GM21737 (cell line): ENCODE results near the gene ANKH.

Experiments used
- ATAC-seq: cut with Tn5 transposase; IDR thresholded peaks from one replicate; pipeline ENCODE4 v1.9.1; 2021; ENCODE audit warnings: mild to moderate bottlenecking, moderate library complexity; ENCODE audit not compliant: unreplicated experiment

The ANKH gene

GRCh38 chr5:14721990-14722656 lies 149.5 kb downstream of the ANKH start:
- ATAC-seq: no peak

DNA sequence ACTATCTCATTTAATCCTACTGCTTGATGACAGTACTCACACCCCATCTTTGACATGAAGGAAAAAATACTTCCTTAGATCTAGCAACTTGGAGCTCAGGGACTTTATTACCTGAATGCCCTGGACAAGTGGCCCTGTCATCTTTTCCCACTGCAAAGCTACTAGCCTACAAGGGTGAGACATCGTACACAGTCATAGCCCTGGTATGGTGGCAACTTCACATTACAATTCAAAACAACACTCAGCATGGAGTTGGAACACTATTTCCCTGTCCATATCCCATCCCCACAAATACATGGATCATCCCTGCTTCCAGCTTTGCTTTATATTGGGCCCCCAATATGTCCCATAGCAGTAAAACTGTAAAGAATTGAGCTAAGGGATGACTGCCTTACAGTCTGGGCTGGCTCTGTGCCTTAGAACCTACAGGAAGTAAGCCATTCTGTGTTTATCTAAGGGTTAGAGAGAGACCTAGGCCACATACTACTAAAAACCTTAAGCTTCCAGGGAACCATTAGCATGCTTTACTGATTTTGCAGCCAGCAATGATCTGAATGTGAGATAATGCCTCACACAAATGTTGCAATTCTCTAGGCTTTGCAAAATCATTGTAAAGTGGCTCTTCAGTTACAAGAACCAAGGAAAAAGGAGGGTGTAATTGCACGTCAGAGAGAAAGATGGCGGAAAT lies 151.2 kb downstream of the ANKH start:
- no peak for ATAC-seq

GRCh38 chr5:14718778-14719177 lies 152.8 kb downstream of the ANKH start:
- ATAC-seq: no peak

DNA sequence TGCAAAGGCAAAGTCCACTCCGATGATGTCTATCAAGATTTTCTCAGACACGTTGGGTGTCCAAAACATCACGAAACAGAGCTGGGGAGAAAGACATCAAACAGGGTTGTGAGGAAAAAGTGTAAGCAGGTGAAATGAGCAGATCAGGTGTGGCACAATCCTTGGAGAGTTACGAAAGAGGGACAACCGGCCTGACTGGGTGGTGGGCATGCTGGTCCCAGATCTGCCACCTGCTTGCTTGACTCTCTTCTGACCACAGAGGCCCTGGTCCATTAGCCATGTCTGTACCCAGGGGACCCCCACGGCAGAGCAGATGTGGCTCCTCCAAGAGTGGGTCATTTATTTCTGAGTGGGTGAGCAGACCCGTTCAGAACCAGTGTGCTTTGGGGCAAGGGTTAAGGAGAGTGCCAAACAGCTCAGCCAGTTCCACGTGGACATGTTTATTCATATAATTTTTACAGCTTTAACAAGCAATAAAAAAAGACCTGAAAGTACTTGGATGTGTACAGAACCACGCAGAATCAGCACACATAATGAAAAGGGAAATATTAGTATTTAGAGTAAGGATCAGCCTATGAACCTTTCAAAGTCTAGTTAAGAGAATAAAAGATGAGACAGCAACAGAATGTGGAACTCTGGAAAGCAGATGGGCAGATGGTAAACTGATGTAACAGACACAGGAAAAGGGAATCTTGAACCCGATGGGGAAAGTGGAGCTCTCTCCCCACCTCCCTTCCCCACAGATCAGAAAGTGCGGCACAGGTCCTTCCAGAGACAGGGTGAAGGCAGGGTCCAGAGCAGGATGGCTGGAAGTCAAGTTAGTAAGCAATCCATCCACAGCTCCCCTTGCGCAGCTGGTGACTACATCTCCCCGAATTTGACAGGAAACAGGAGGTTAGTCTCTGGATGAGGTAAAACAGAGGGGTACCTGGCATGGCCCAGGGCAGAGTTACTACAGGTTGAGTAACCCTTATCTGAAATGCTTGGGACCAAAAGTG lies 154.5 kb downstream of the ANKH start:
- no peak for ATAC-seq

DNA sequence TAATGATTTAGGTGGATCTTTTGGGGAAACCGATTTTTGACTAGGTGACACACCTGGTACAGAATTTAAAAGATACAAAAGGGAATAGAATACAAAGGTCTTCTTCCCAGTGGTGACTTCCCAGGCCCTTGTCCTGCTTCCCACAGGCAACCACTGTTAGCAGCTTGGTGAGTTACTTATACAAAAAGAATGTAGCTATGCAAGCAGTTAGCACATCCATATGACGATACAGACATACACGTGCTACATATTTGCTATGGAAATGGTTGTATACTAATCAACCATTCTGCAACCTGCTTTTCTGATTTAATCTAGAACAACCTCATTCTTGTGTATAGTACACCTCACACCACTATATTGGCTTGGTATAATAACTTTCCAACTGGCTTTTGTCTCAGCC lies 156.1 kb downstream of the ANKH start:
- no peak for ATAC-seq

- ATAC-seq: no peak
Measured at GRCh38 chr5:14714706-14715105, 156.9 kb downstream of the ANKH start.

DNA sequence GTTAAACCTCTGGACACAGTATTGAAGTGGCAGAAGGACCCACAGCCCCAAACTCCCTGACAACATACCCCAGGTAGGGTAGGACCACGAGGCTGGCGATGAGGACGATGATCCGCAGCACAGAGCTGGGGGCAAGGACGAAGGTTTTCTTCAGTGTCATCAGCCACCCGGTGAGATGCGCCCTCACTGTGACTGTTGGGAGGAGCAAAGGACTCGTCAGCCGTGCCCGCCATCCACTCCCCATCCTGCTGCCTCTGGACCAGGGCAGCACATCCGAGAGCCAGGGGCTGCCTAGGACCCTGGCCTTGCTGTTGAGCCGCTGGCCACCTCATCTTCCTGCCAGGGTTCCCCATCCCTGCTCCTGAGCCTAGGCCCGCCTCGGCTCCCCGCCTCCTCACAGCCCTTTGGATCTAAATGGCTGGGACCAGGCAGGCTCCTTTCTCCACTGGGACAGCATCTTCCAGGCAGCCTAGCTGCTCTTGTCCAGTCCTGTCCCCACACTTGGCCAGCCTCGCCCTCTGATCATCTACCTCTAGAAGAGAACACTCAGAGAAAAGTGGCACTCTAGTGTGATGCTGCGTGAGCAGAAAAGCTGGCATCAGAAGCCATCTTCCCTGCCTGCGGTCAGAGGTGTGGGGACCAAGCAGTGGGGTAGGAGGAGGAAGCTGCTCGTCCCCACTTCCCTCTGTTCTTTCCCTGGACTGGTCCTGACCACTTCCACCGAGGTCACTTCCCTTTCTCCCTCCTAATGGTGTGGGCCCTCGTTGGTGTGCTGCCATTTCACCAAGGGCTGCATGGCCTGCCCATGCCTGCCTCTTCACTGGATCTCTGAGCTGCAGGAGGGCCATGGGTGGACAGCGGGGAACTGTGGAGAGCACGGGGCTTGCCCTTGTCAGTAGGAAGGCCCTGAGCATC lies 157.8 kb downstream of the ANKH start:
- no peak for ATAC-seq

- ATAC-seq: no peak
Measured at GRCh38 chr5:14712666-14713065, 158.9 kb downstream of the ANKH start.

DNA sequence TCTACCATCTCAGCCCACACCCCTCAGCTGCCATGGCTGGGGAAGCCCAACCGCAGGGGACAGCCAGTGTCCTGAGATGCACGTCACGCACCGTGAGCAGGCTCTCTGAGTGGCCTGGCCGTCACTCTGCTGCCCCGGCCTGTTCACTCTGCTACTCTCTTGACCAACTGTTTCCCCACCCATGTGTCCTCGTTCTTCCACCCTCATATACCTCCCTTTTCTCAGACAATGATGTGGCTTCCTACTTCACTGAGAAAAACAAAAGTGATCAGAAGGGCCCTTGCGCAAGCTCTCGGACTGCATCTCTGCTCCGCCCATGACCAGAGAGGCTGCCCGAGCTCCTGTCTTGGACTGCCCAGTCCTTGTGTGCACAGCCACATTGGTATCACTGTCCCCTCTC lies 159.4 kb downstream of the ANKH start:
- no peak for ATAC-seq

GRCh38 chr5:14710313-14710994 lies 161.1 kb downstream of the ANKH start:
- ATAC-seq: no peak

DNA sequence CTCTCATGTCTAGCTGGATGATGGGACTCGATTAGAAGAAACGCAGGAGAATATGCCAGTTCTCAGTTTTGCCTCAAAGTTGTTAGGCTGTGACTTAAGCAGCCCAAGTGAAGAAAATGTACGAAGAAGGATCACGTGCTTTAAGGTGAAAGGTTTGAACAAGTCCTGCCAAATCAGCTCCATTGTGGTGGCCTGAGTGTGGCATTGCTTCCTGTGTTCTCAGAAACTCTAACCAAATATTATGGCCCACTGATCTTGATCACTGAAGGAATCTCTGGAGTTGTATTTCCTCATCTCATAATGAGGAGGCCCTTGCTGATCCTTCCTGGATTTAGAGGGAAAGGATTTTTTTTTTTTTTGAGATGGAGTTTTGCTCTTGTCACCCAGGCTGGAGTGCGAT lies 163.0 kb downstream of the ANKH start:
- no peak for ATAC-seq

DNA sequence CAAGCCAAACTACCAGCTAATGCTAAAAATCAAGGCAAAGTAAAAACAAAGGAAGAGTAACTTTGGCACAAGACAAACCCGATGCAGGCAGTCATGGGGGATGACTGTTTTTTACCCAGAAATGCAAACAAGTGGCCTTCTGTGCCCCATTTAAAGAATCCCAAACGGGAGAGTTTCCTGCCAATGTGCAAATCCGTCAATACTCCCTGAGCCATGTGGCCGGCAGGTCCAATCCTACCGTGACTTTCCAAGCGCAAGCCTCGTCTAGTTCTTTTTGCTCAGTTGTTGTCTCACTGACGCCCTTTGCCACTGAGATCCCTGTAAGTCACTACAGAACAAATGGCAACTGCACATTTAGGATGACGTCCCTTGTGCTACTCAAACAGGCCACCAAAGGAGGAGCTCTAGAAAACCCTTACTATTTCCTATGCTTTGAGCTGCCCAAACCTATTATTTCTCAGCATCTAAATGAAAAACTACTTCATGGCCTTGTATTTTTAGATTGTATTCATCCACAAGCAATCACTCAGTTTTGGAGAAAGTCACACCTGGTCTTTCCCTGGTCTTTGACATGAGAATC lies 163.7 kb downstream of the ANKH start:
- no peak for ATAC-seq

DNA sequence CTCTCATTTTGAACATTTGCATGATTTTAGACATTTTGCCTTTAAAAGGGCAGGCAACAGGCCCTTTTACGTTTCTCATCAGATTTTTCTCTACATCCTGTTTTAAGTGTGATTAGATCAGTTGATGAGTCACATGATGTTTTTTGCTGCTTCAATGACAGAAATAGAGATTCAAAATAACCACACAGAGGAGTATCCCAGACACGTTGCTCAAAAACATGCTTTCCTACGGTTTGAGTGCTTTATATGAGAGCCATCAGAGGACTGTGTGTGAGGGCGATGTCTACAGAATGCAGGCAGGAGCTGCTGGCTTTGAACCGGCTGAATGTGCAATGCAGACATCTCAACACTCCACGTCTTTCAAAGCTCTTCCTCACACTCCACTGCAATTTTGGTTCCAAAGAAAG lies 165.0 kb downstream of the ANKH start:
- ATAC-seq: no peak

DNA sequence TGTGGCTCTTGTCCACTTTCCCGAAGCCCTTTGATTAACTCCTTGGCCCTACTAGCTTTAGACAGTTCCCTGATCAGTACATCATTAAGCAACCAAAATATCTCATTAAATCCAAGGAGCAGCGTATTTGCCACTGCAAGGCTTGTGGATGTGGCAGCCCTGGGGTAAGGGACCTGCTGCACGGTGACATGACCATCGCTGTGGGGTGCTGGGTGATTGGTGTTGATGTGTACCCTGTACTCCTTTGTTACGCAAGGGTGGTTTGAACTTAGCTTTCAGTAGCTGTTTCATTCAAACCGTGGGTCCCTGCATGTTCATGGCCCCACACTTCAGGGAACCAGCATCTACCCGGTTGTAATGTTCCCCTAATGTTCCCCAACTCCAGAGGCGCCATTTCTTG lies 166.0 kb downstream of the ANKH start:
- ATAC-seq: no peak

- ATAC-seq: no peak
Measured at GRCh38 chr5:14702238-14702839, 169.2 kb downstream of the ANKH start.

- no peak for ATAC-seq
Measured at GRCh38 chr5:14701556-14701955, 170.0 kb downstream of the ANKH start.

GRCh38 chr5:14700478-14701436 lies 170.8 kb downstream of the ANKH start:
- no peak for ATAC-seq

GRCh38 chr5:14699807-14700400 lies 171.7 kb downstream of the ANKH start:
- no peak for ATAC-seq
